ENCODE data around the gene SLC38A8.

- TF ChIP-seq CTCF (IDR thresholded peaks at IDR 0.05) = no peak
- no peak for TF ChIP-seq POLR2AphosphoS5 (IDR thresholded peaks at IDR 0.05)
Measured at GRCh38 chr16:84081446-84081989, 38.9 kb upstream of the SLC38A8 start.
